Astrocyte of the cerebellum (primary cell): ENCODE results near the gene INTS6L.

Experiments used
- DNase-seq: peaks from one replicate; pipeline ENCODE4 v3.0.0-alpha.2; 2011; ENCODE audit warnings: low read depth
- H3K4me3 ChIP-seq: 2 replicates; pipeline ENCODE4 v1.5.1; 2011; ENCODE audit warnings: mild to moderate bottlenecking, low read depth, low read length, moderate library complexity
- CTCF ChIP-seq: IDR thresholded peaks from 2 replicates; pipeline ENCODE4 v1.5.1; 2012; ENCODE audit warnings: low read length, low read depth, moderate library complexity, mild to moderate bottlenecking; ENCODE audit errors: missing control alignments
- in situ Hi-C: cut with HindIII; loops from 2 replicates; pipeline ENCODE4 v1.10.0; 2017; ENCODE audit warnings: low sequenced_read_pairs

Gene INTS6L

GRCh38 chrX:135535077-135535940, 14.8 kb downstream of the INTS6L start:
- no peak for TF ChIP-seq CTCF
- no peak for DNase-seq
- in situ Hi-C loops, result no loop called here
- no peak overlapping the region for H3K4me3 ChIP-seq

GRCh38 chrX:135536877-135537276, 16.4 kb downstream of the INTS6L start:
- no peak overlapping the region for H3K4me3 ChIP-seq
- DNase-seq, result no peak
- TF ChIP-seq CTCF, result no peak
- in situ Hi-C loops, result no loop called here

- in situ Hi-C loops, result no loop called here
- no peak for TF ChIP-seq CTCF
- DNase-seq, result no peak
- no peak overlapping the region for H3K4me3 ChIP-seq
Measured at GRCh38 chrX:135541351-135541750, 20.9 kb downstream of the INTS6L start.

- no peak for TF ChIP-seq CTCF
- in situ Hi-C loops, result no loop called here
- H3K4me3 ChIP-seq, result no peak overlapping the region
- DNase-seq, result no peak
Measured at GRCh38 chrX:135543172-135543571, 22.7 kb downstream of the INTS6L start.

GRCh38 chrX:135543924-135544323, 23.5 kb downstream of the INTS6L start:
- DNase-seq, result no peak
- no peak overlapping the region for H3K4me3 ChIP-seq
- no peak for TF ChIP-seq CTCF
- in situ Hi-C loops, result no loop called here

- in situ Hi-C loops, result no loop called here
Measured at GRCh38 chrX:135544338-135544948, 24.0 kb downstream of the INTS6L start.

More at GRCh38 chrX:135544338-135544948, 24.0 kb downstream of the INTS6L start:
- DNase-seq, result no peak
- TF ChIP-seq CTCF, result no peak
- H3K4me3 ChIP-seq, result no peak overlapping the region
